KMS-11 (cell line): ENCODE measurements around the gene OR5T2.

Source experiments
- H2AFZ ChIP-seq: fragments of 200-600 bp; sonication (generic); 2 replicates; pipeline ENCODE4 v1.6.1; 2016; ENCODE audit warnings: antibody characterized with exemption, mixed run types, low read depth
- H3K27ac ChIP-seq: fragments of 200-600 bp; sonication (generic); 2 replicates; pipeline ENCODE4 v1.6.1; 2016; ENCODE audit warnings: mild to moderate bottlenecking, mixed run types
- H3K27me3 ChIP-seq: fragments of 200-600 bp; sonication (generic); 2 replicates; pipeline ENCODE4 v1.6.1; 2017; ENCODE audit warnings: mild to moderate bottlenecking, low read depth, mixed run types, moderate library complexity; ENCODE audit not compliant: insufficient read depth
- H3K36me3 ChIP-seq: fragments of 200-600 bp; sonication (generic); 2 replicates; pipeline ENCODE4 v1.6.1; 2017; ENCODE audit warnings: mild to moderate bottlenecking, mixed run types; ENCODE audit not compliant: insufficient read depth
- H3K4me1 ChIP-seq: fragments of 200-600 bp; sonication (generic); 2 replicates; pipeline ENCODE4 v1.6.1; 2016; ENCODE audit warnings: mild to moderate bottlenecking, low read depth, mixed run types; ENCODE audit not compliant: poor library complexity, severe bottlenecking
- H3K4me2 ChIP-seq: fragments of 200-600 bp; sonication (generic); 2 replicates; pipeline ENCODE4 v1.7.0; 2016; ENCODE audit warnings: mild to moderate bottlenecking, mixed run types
- H3K4me3 ChIP-seq: fragments of 200-600 bp; sonication (generic); IDR thresholded peaks from 2 replicates; pipeline ENCODE4 v1.6.1; 2017; ENCODE audit warnings: low read depth, low read length, mixed read lengths; ENCODE audit not compliant: insufficient read depth
- H3K79me2 ChIP-seq: fragments of 200-600 bp; sonication (generic); 2 replicates; pipeline ENCODE4 v1.6.1; 2016; ENCODE audit warnings: low read depth, mixed run types; ENCODE audit not compliant: insufficient read depth
- H3K9ac ChIP-seq: fragments of 200-600 bp; sonication (generic); 2 replicates; pipeline ENCODE4 v1.6.1; 2016; ENCODE audit warnings: mild to moderate bottlenecking, mixed run types
- H4K20me1 ChIP-seq: fragments of 200-600 bp; sonication (generic); 2 replicates; pipeline ENCODE4 v1.6.1; 2016; ENCODE audit warnings: mild to moderate bottlenecking, mixed run types; ENCODE audit not compliant: insufficient read depth
- TF ChIP-seq, protein P1 (sequence below): fragments of 200-600 bp; sonication (generic); conservative IDR thresholded peaks from 2 replicates; pipeline ENCODE4 v1.6.1; 2017; ENCODE audit warnings: low read depth, mild to moderate bottlenecking, antibody characterized with exemption, low read length, moderate library complexity, mixed read lengths

Gene OR5T2

GRCh38 chr11:56214537-56214936 is 19.5 kb downstream of the OR5T2 start:
- H3K27ac ChIP-seq = no peak overlapping the region
- no peak overlapping the region for H3K4me3 ChIP-seq
- no peak overlapping the region for H3K9ac ChIP-seq
- no peaks in the 10 kb centered on the region for H4K20me1 ChIP-seq
- H3K79me2 ChIP-seq = no peaks in the 10 kb centered on the region
- TF ChIP-seq, protein P1, sequence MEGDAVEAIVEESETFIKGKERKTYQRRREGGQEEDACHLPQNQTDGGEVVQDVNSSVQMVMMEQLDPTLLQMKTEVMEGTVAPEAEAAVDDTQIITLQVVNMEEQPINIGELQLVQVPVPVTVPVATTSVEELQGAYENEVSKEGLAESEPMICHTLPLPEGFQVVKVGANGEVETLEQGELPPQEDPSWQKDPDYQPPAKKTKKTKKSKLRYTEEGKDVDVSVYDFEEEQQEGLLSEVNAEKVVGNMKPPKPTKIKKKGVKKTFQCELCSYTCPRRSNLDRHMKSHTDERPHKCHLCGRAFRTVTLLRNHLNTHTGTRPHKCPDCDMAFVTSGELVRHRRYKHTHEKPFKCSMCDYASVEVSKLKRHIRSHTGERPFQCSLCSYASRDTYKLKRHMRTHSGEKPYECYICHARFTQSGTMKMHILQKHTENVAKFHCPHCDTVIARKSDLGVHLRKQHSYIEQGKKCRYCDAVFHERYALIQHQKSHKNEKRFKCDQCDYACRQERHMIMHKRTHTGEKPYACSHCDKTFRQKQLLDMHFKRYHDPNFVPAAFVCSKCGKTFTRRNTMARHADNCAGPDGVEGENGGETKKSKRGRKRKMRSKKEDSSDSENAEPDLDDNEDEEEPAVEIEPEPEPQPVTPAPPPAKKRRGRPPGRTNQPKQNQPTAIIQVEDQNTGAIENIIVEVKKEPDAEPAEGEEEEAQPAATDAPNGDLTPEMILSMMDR = no peak
- H2AFZ ChIP-seq = no peak overlapping the region
- H3K4me2 ChIP-seq = no peak overlapping the region
- no peaks in the 10 kb centered on the region for H3K27me3 ChIP-seq
- H3K4me1 ChIP-seq = no peaks in the 10 kb centered on the region
- no peaks in the 10 kb centered on the region for H3K36me3 ChIP-seq

- no peak overlapping the region for H3K27ac ChIP-seq
- no peak overlapping the region for H3K4me2 ChIP-seq
- H3K4me1 ChIP-seq = no peaks in the 10 kb centered on the region
- no peak overlapping the region for H3K4me3 ChIP-seq
- H3K79me2 ChIP-seq = no peaks in the 10 kb centered on the region
- no peaks in the 10 kb centered on the region; the same call in 1 of the 2 replicates for H3K36me3 ChIP-seq
- no peaks in the 10 kb centered on the region for H4K20me1 ChIP-seq
- H3K9ac ChIP-seq = no peak overlapping the region
- no peak overlapping the region for H2AFZ ChIP-seq
- TF ChIP-seq, protein P1 = no peak
- H3K27me3 ChIP-seq = no peaks in the 10 kb centered on the region
Measured at GRCh38 chr11:56207790-56208189, 26.3 kb downstream of the OR5T2 start.

DNA sequence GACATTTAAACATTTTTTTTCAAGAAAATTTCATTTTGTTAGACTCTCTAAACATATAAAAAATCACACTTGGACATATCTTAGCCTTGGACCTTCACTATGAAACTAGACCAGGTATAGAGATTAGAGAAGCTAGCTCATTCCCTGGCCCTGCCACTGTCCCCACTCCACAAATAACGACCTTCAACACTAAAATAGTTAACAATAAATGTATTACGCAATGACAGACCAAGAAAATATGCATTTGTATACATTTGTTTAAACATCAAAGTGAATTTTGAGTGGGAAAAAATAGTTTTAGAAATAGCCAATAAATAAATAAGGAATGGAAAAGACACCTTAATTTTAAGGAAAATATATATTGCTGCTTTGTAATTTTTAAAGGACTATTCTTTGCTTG is 36.7 kb downstream of the OR5T2 start:
- no peaks in the 10 kb centered on the region for H3K27me3 ChIP-seq
- no peak overlapping the region for H3K27ac ChIP-seq
- no peaks in the 10 kb centered on the region for H4K20me1 ChIP-seq
- H3K36me3 ChIP-seq = no peaks in the 10 kb centered on the region
- no peak overlapping the region for H3K9ac ChIP-seq
- no peaks in the 10 kb centered on the region for H3K4me1 ChIP-seq
- no peaks in the 10 kb centered on the region for H3K79me2 ChIP-seq
- H3K4me3 ChIP-seq = no peak overlapping the region
- no peak overlapping the region for H3K4me2 ChIP-seq
- H2AFZ ChIP-seq = no peak overlapping the region
- TF ChIP-seq, protein P1 = no peak

- H3K27me3 ChIP-seq = no peaks in the 10 kb centered on the region
- H3K36me3 ChIP-seq = no peaks in the 10 kb centered on the region
- no peak overlapping the region for H3K9ac ChIP-seq
- TF ChIP-seq, protein P1 = no peak
- H2AFZ ChIP-seq = no peak overlapping the region
- H3K4me1 ChIP-seq = no peaks in the 10 kb centered on the region
- no peaks in the 10 kb centered on the region for H3K79me2 ChIP-seq
- H3K4me2 ChIP-seq = no peak overlapping the region
- H3K4me3 ChIP-seq = no peak overlapping the region
- no peak overlapping the region for H3K27ac ChIP-seq
- no peaks in the 10 kb centered on the region for H4K20me1 ChIP-seq
Measured at GRCh38 chr11:56196705-56197104, 37.4 kb downstream of the OR5T2 start.
